IMR-90 (cell line): ENCODE measurements around the gene PRKCA. TPM values are rescaled to one million over a fixed set of nuclear protein-coding genes. Genes with fewer than 3 reads are reported as not detected.

ENCODE experiments used
- ATAC-seq: fragments of 200-7000 bp; cut with Tn5 transposase; 2 replicates; pipeline ENCODE4 v1.9.1; 2020; ENCODE audit warnings: low read depth, mild to moderate bottlenecking, moderate library complexity
- BruUV-seq: library from RNA; stranded (reverse); fragments of 400-500 nt; replicated peaks from 2 replicates; lab custom pipeline; 2021; lab: Mats Ljungman, UMichigan
- CTCF ChIA-PET: fragments of 300-600 bp; formaldehyde crosslinking; extraction: SDS; loops from one replicate; lab custom pipeline; 2021; ENCODE audit warnings: antibody characterized with exemption; lab: Yijun Ruan, JAX
- POLR2A ChIA-PET: fragments of 300-600 bp; sonication (Branson Sonifier 250); formaldehyde crosslinking; loops from one replicate; lab custom pipeline; 2022; ENCODE audit warnings: antibody characterized with exemption; ENCODE audit not compliant: unreplicated experiment; lab: Charles Lee
- DNase-seq: peaks from one replicate; pipeline ENCODE4 v3.0.0; 2013
- H2AFZ ChIP-seq: replicated peaks from 2 replicates; pipeline ENCODE3; 2013; ENCODE audit warnings: low read length, mild to moderate bottlenecking; ENCODE audit not compliant: poor library complexity
- H2AK5ac ChIP-seq: 2 replicates; pipeline ENCODE4 v1.6.1; 2013; ENCODE audit warnings: low read depth, low read length, inconsistent platforms
- H2AK9ac ChIP-seq: replicated peaks from 2 replicates; pipeline ENCODE3; 2013; ENCODE audit warnings: mild to moderate bottlenecking, low read depth, low read length, moderate library complexity; ENCODE audit not compliant: poor library complexity
- H2BK120ac ChIP-seq: 2 replicates; pipeline ENCODE4 v1.6.1; 2013; ENCODE audit warnings: low read depth, low read length, inconsistent platforms
- H2BK15ac ChIP-seq: 3 replicates; pipeline ENCODE4 v1.6.1; 2013; ENCODE audit warnings: low read depth, low read length, inconsistent platforms
- H2BK20ac ChIP-seq: 2 replicates; pipeline ENCODE4 v1.6.1; 2013; ENCODE audit warnings: low read depth, mild to moderate bottlenecking, inconsistent platforms, low read length, moderate library complexity
- H2BK5ac ChIP-seq: 2 replicates; pipeline ENCODE4 v1.6.1; 2013; ENCODE audit warnings: mild to moderate bottlenecking, low read depth, low read length, inconsistent platforms; ENCODE audit not compliant: poor library complexity, severe bottlenecking
- H3K14ac ChIP-seq: replicated peaks from 2 replicates; pipeline ENCODE4 v1.6.1; 2013; ENCODE audit warnings: low read depth, low read length, inconsistent platforms
- H3K18ac ChIP-seq: 2 replicates; pipeline ENCODE4 v1.6.1; 2013; ENCODE audit warnings: low read depth, low read length, control low read depth
- H3K23ac ChIP-seq: 2 replicates; pipeline ENCODE4 v1.6.1; 2013; ENCODE audit warnings: low read depth, low read length, inconsistent platforms
- H3K27ac ChIP-seq: 2 replicates; pipeline ENCODE4 v1.5.1; 2013; ENCODE audit warnings: mild to moderate bottlenecking, control low read depth, low read length; ENCODE audit not compliant: insufficient read depth
- H3K27me3 ChIP-seq: 2 replicates; pipeline ENCODE4 v1.6.1; 2013; ENCODE audit warnings: low read length; ENCODE audit not compliant: control insufficient read depth, insufficient read depth
- H3K36me3 ChIP-seq: 2 replicates; pipeline ENCODE4 v1.6.1; 2013; ENCODE audit warnings: low read length, mixed read lengths; ENCODE audit not compliant: control insufficient read depth, insufficient read depth
- H3K4ac ChIP-seq: 2 replicates; pipeline ENCODE4 v1.6.1; 2013; ENCODE audit warnings: low read depth, low read length, inconsistent platforms
- H3K4me1 ChIP-seq: 2 replicates; pipeline ENCODE4 v1.6.1; 2013; ENCODE audit warnings: low read length, mixed read lengths; ENCODE audit not compliant: control insufficient read depth, insufficient read depth
- H3K4me2 ChIP-seq: 2 replicates; pipeline ENCODE4 v1.6.1; 2013; ENCODE audit warnings: low read depth, mild to moderate bottlenecking, control low read depth, low read length, moderate library complexity
- H3K4me3 ChIP-seq: 2 replicates; pipeline ENCODE4 v1.5.1; 2013; ENCODE audit warnings: low read depth, mild to moderate bottlenecking, control low read depth, low read length, moderate library complexity; ENCODE audit not compliant: insufficient read depth
- H3K56ac ChIP-seq: 2 replicates; pipeline ENCODE4 v1.6.1; 2013; ENCODE audit warnings: low read length, inconsistent platforms; ENCODE audit not compliant: insufficient read depth; ENCODE audit errors: extremely low read depth
- H3K79me1 ChIP-seq, 2 experiments: 2 replicates each; pipeline ENCODE4 v1.6.1; 2013; ENCODE audit warnings: low read length in 2 of 2, inconsistent platforms in 1 of 2, low read depth in 1 of 2
- H3K9ac ChIP-seq: 2 replicates; pipeline ENCODE4 v1.6.1; 2013; ENCODE audit warnings: low read depth, low read length, control low read depth
- H3K9me1 ChIP-seq: 2 replicates; pipeline ENCODE4 v1.6.1; 2013; ENCODE audit warnings: low read length, inconsistent platforms; ENCODE audit not compliant: insufficient read depth
- H3K9me3 ChIP-seq: 2 replicates; pipeline ENCODE4 v1.6.1; 2013; ENCODE audit warnings: low read length; ENCODE audit not compliant: control insufficient read depth, insufficient read depth
- H4K20me1 ChIP-seq: 2 replicates; pipeline ENCODE4 v1.6.1; 2013; ENCODE audit warnings: low read length, inconsistent platforms; ENCODE audit not compliant: insufficient read depth
- H4K5ac ChIP-seq: 2 replicates; pipeline ENCODE4 v1.6.1; 2013; ENCODE audit warnings: mild to moderate bottlenecking, low read depth, low read length, control low read depth
- H4K8ac ChIP-seq, 2 experiments: 2 replicates each; pipeline ENCODE4 v1.6.1; 2013; ENCODE audit warnings: low read depth in 2 of 2, low read length in 2 of 2, control low read depth in 1 of 2, inconsistent platforms in 1 of 2
- H4K91ac ChIP-seq: 2 replicates; pipeline ENCODE4 v1.6.1; 2013; ENCODE audit warnings: low read depth, low read length, inconsistent platforms; ENCODE audit not compliant: insufficient read depth
- BHLHE40 ChIP-seq: fragments of 150-350 bp; IDR thresholded peaks from 2 replicates; pipeline ENCODE4 v1.6.1; 2016; ENCODE audit warnings: mild to moderate bottlenecking, low read depth, low read length
- CEBPB ChIP-seq: IDR thresholded peaks from 2 replicates; pipeline ENCODE4 v1.6.1; 2012; ENCODE audit warnings: low read depth, low read length, improper control_type of control experiment
- MAFK ChIP-seq: IDR thresholded peaks from 2 replicates; pipeline ENCODE4 v1.6.1; 2012; ENCODE audit warnings: low read depth, low read length, improper control_type of control experiment
- MAZ ChIP-seq: IDR thresholded peaks from 2 replicates; pipeline ENCODE4 v1.6.1; 2012; ENCODE audit warnings: low read depth, mild to moderate bottlenecking, low read length, improper control_type of control experiment, moderate library complexity, borderline replicate concordance
- MXI1 ChIP-seq: IDR thresholded peaks from 2 replicates; pipeline ENCODE4 v1.6.1; 2012; ENCODE audit warnings: low read depth, mild to moderate bottlenecking, low read length, moderate library complexity, borderline replicate concordance
- POLR2A ChIP-seq: IDR thresholded peaks from 2 replicates; pipeline ENCODE4 v1.6.1; 2012; ENCODE audit warnings: mild to moderate bottlenecking, low read depth, low read length
- RAD21 ChIP-seq: IDR thresholded peaks from 2 replicates; pipeline ENCODE4 v1.6.1; 2012; ENCODE audit warnings: low read length, improper control_type of control experiment
- RFX5 ChIP-seq: IDR thresholded peaks from 2 replicates; pipeline ENCODE4 v1.8.0; 2012; ENCODE audit warnings: low read depth, mild to moderate bottlenecking, low read length, moderate library complexity
- SMC3 ChIP-seq: fragments of 150-350 bp; IDR thresholded peaks from 2 replicates; pipeline ENCODE4 v1.6.1; 2016; ENCODE audit warnings: low read depth, mild to moderate bottlenecking, antibody characterized with exemption, low read length, moderate library complexity
- WGBS, 2 experiments: methylation state at CpG; one replicate each; pipeline versions ENCODE4 v1.1.5 to v1.1.7; 2013; ENCODE audit warnings: missing lambda C conversion rate in 2 of 2; ENCODE audit not compliant: insufficient read length in 1 of 2; ENCODE audit errors: extremely low coverage in 2 of 2; 5-methylcytosine and 5-hydroxymethylcytosine counted together
- dilution Hi-C: fragments of 300-500 bp; cut with HindIII; formaldehyde crosslinking; loops from one replicate; pipeline ENCODE4 v1.14.3; 2018; ENCODE audit warnings: low sequenced_read_pairs; ENCODE audit not compliant: unreplicated experiment
- in situ Hi-C: fragments of 300-500 bp; cut with MboI; formaldehyde crosslinking; loops from 3 replicates; pipeline ENCODE4 v1.14.3; 2019; ENCODE audit warnings: low sequenced_read_pairs, inconsistent platforms, mixed read lengths
- intact Hi-C: fragments of 100-400 bp; cut with micrococcal nuclease; formaldehyde crosslinking; loops from 2 replicates; pipeline ENCODE4 v1.10.0; 2022
- polyA plus RNA-seq, 3 experiments: library from polyadenylated mRNA; depleted of rRNA; stranded (reverse); fragments of >200 nt; gene quantifications; 2 replicates each; pipeline ENCODE4 v1.2.3, GENCODE V29; 2012; ENCODE audit warnings: low replicate concordance in 1 of 3
- total RNA-seq: library from RNA; depleted of rRNA; stranded (reverse); fragments of >200 nt; gene quantifications from 2 replicates; pipeline ENCODE4 v1.2.3, GENCODE V29; 2012
- TF ChIP-seq, protein P1 (sequence below): fragments of 150-350 bp; IDR thresholded peaks from 2 replicates; pipeline ENCODE4 v1.6.1; 2016; ENCODE audit warnings: low read depth, mild to moderate bottlenecking, low read length, moderate library complexity, borderline replicate concordance
- TF ChIP-seq, protein P2 (sequence below): conservative IDR thresholded peaks from 2 replicates; pipeline ENCODE4 v1.5.1; 2012; ENCODE audit warnings: mild to moderate bottlenecking, low read depth, low read length, improper control_type of control experiment
- TF ChIP-seq, protein P3 (sequence below): fragments of 150-350 bp; IDR thresholded peaks from 2 replicates; pipeline ENCODE4 v1.6.1; 2017; ENCODE audit warnings: mild to moderate bottlenecking, antibody characterized with exemption, low read length, low read depth

The PRKCA gene
- total and polyA plus RNA-seq, 2 of the 4 experiments (the other 2 are of a cell fraction), result 31.0 to 46.0 TPM

DNA sequence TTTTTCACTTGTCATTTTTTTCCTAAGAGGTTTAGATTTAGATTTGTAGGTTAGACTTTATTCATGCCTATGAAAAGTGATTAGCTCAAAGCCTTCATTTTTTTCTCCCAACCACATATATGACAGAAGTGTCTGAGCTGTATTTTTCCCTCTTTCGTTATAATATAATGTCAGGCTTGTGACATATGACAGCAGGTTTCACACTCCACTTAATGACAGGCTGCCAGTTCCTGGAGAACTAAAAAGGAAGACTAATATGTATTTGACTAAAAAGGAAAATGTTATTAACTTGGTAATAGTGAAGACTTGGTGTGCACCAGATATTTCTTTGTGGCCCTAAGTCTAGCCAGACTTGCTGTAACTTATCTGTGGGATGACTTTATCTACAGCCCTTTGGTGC lies 331.8 kb downstream of the PRKCA start:
- H3K36me3 ChIP-seq, result peaks cover 5% of the 10 kb centered on the region; the same call in 1 of the 2 replicates
- H3K4ac ChIP-seq, result no peak overlapping the region
- no peaks in the 10 kb centered on the region for H3K27me3 ChIP-seq
- TF ChIP-seq BHLHE40 (no peak), SMC3 (no peak), POLR2A (no peak), MAFK (no peak), MXI1 (no peak), RAD21 (no peak), RFX5 (no peak), MAZ (no peak), CEBPB (no peak)
- TF ChIP-seq, protein P1, sequence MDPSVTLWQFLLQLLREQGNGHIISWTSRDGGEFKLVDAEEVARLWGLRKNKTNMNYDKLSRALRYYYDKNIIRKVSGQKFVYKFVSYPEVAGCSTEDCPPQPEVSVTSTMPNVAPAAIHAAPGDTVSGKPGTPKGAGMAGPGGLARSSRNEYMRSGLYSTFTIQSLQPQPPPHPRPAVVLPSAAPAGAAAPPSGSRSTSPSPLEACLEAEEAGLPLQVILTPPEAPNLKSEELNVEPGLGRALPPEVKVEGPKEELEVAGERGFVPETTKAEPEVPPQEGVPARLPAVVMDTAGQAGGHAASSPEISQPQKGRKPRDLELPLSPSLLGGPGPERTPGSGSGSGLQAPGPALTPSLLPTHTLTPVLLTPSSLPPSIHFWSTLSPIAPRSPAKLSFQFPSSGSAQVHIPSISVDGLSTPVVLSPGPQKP, result no peak
- TF ChIP-seq, protein P2, sequence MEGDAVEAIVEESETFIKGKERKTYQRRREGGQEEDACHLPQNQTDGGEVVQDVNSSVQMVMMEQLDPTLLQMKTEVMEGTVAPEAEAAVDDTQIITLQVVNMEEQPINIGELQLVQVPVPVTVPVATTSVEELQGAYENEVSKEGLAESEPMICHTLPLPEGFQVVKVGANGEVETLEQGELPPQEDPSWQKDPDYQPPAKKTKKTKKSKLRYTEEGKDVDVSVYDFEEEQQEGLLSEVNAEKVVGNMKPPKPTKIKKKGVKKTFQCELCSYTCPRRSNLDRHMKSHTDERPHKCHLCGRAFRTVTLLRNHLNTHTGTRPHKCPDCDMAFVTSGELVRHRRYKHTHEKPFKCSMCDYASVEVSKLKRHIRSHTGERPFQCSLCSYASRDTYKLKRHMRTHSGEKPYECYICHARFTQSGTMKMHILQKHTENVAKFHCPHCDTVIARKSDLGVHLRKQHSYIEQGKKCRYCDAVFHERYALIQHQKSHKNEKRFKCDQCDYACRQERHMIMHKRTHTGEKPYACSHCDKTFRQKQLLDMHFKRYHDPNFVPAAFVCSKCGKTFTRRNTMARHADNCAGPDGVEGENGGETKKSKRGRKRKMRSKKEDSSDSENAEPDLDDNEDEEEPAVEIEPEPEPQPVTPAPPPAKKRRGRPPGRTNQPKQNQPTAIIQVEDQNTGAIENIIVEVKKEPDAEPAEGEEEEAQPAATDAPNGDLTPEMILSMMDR, result no peak
- TF ChIP-seq, protein P3, sequence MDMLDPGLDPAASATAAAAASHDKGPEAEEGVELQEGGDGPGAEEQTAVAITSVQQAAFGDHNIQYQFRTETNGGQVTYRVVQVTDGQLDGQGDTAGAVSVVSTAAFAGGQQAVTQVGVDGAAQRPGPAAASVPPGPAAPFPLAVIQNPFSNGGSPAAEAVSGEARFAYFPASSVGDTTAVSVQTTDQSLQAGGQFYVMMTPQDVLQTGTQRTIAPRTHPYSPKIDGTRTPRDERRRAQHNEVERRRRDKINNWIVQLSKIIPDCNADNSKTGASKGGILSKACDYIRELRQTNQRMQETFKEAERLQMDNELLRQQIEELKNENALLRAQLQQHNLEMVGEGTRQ, result no peak
- H2BK15ac ChIP-seq, result no peak overlapping the region
- H4K8ac ChIP-seq, result no peak overlapping the region
- no peak overlapping the region for H3K9ac ChIP-seq
- H2BK120ac ChIP-seq, result no peak overlapping the region
- ChIA-PET CTCF (interaction anchor here (1.2 kb wide), 1 partner anchor 434 kb away, joined by 4 read pairs; no protein-coding TSS in a partner anchor), POLR2A (no interaction called here)
- H4K91ac ChIP-seq, result no peak overlapping the region
- no peak overlapping the region for H3K4me3 ChIP-seq
- no peaks in the 10 kb centered on the region for H3K9me3 ChIP-seq
- peaks cover 13% of the 10 kb centered on the region for H3K4me1 ChIP-seq
- no peak overlapping the region for H3K27ac ChIP-seq
- no peak for ATAC-seq
- H3K79me1 ChIP-seq, result peaks cover 28 to 53% of the 10 kb centered on the region in 2 experiments; a peak in 3 of 4 replicates
- H3K4me2 ChIP-seq, result no peak overlapping the region
- H2BK20ac ChIP-seq, result no peak overlapping the region
- intact Hi-C loops, result no loop called here
- H3K18ac ChIP-seq, result no peak overlapping the region
- no CpG with 5 or more reads among the region's 1 CpG for WGBS, 2 experiments
- H4K5ac ChIP-seq, result no peak overlapping the region
- no peak overlapping the region for H2AK9ac ChIP-seq
- no peak for DNase-seq
- no peak overlapping the region for H3K14ac ChIP-seq
- peaks cover 11% of the 10 kb centered on the region for H3K9me1 ChIP-seq
- dilution Hi-C loops, result no loop called here
- H3K56ac ChIP-seq, result no peak overlapping the region
- in situ Hi-C loops, result no loop called here
- peaks cover 30% of the 10 kb centered on the region for H4K20me1 ChIP-seq
- H2BK5ac ChIP-seq, result no peak overlapping the region
- BruUV-seq, result no TSS peak
- H3K23ac ChIP-seq, result no peak overlapping the region
- H2AFZ ChIP-seq, result no peak overlapping the region
- no peak overlapping the region for H2AK5ac ChIP-seq
